Endodermal cell (in vitro differentiated cells): ENCODE measurements around the gene NEK4. TPM values are rescaled to one million over a fixed set of nuclear protein-coding genes. Genes with fewer than 3 reads are reported as not detected.

ENCODE experiments used
- DNase-seq: peaks from one replicate; pipeline ENCODE4 v3.0.0-alpha.2; 2017
- H3K27ac ChIP-seq: 2 replicates; pipeline ENCODE4 v1.5.1; 2013; ENCODE audit warnings: mild to moderate bottlenecking, low read depth, low read length, moderate library complexity
- H3K27me3 ChIP-seq: 2 replicates; pipeline ENCODE4 v1.6.1; 2013; ENCODE audit warnings: mild to moderate bottlenecking, low read length, moderate library complexity; ENCODE audit not compliant: insufficient read depth, control insufficient read depth, poor library complexity, severe bottlenecking
- H3K36me3 ChIP-seq: 2 replicates; pipeline ENCODE4 v1.7.0; 2013; ENCODE audit warnings: mild to moderate bottlenecking, low read length, moderate library complexity; ENCODE audit not compliant: control insufficient read depth, insufficient read depth
- H3K4me1 ChIP-seq: one replicate; pipeline ENCODE4 v1.7.0; 2013; ENCODE audit warnings: low read length; ENCODE audit not compliant: control insufficient read depth, insufficient read depth
- H3K4me3 ChIP-seq: 2 replicates; pipeline ENCODE4 v1.5.1; 2013; ENCODE audit warnings: mild to moderate bottlenecking, low read length, moderate library complexity
- H3K9ac ChIP-seq: 2 replicates; pipeline ENCODE4 v1.6.1; 2013; ENCODE audit warnings: mild to moderate bottlenecking, low read length, moderate library complexity; ENCODE audit not compliant: poor library complexity, severe bottlenecking; ENCODE audit errors: extremely low read depth
- H3K9me3 ChIP-seq: 2 replicates; pipeline ENCODE4 v1.6.1; 2013; ENCODE audit warnings: mild to moderate bottlenecking, low read length, moderate library complexity; ENCODE audit not compliant: control insufficient read depth
- H3K27ac Mint-ChIP-seq: 2 replicates; pipeline ENCODE4 v1.8.0; 2020; ENCODE audit warnings: mixed read lengths
- H3K27me3 Mint-ChIP-seq: 2 replicates; pipeline ENCODE4 v1.8.0; 2021; ENCODE audit warnings: mild to moderate bottlenecking, mixed read lengths; ENCODE audit not compliant: insufficient read depth
- H3K36me3 Mint-ChIP-seq: 2 replicates; pipeline ENCODE4 v1.8.0; 2020; ENCODE audit warnings: low read depth, mixed read lengths
- H3K4me1 Mint-ChIP-seq: 2 replicates; pipeline ENCODE4 v1.8.0; 2020; ENCODE audit warnings: mixed read lengths
- H3K4me3 Mint-ChIP-seq: 2 replicates; pipeline ENCODE4 v1.8.0; 2020; ENCODE audit warnings: mild to moderate bottlenecking, moderate library complexity, mixed read lengths
- H3K9me3 Mint-ChIP-seq: 2 replicates; pipeline ENCODE4 v1.8.0; 2020; ENCODE audit warnings: mild to moderate bottlenecking, mixed read lengths
- CTCF ChIP-seq: fragments of 200-600 bp; sonication (generic); conservative IDR thresholded peaks from 2 replicates; pipeline ENCODE4 v1.5.0; 2021; ENCODE audit warnings: antibody characterized with exemption, mild to moderate bottlenecking
- WGBS, 2 experiments: methylation state at CpG; one replicate each; pipeline versions ENCODE4 v1.1.5 to v1.1.7; 2013; ENCODE audit warnings: missing lambda C conversion rate in 2 of 2, mixed read lengths in 1 of 2; ENCODE audit not compliant: insufficient coverage in 1 of 2, insufficient read length in 1 of 2; 5-methylcytosine and 5-hydroxymethylcytosine counted together
- total RNA-seq, 2 donors: library from RNA; stranded (reverse); fragmentation: NEBNext Ultra II Directional in 1 of 2; extraction: Animal tissue kit (Norgen Biotek cat#: 25700) in 1 of 2; gene quantifications; 2 replicates in 1 of 2; 3 replicates in 1 of 2; pipeline ENCODE4 v1.2.1, GENCODE V29; 2021

Gene NEK4
- total RNA-seq, 2 donors from 2014 or later, result 44.2 to 49.5 TPM

- WGBS, 2 experiments, result 96 to 100% methylated on average over 3 to 5 of the region's 5 CpGs
- H3K9ac ChIP-seq, result no peak overlapping the region
- H3K27ac ChIP-seq, result no peak overlapping the region
- H3K36me3 ChIP-seq, result peaks cover 37% of the 10 kb centered on the region
- no peak for TF ChIP-seq CTCF
- no peak overlapping the region for H3K4me3 ChIP-seq
- Mint-ChIP-seq H3K27ac (no peak overlapping the region), H3K4me3 (no peak overlapping the region), H3K36me3 (peaks cover 65% of the 10 kb centered on the region), H3K27me3 (no peaks in the 10 kb centered on the region), H3K4me1 (no peaks in the 10 kb centered on the region), H3K9me3 (peaks cover 25% of the 10 kb centered on the region)
- no peaks in the 10 kb centered on the region for H3K27me3 ChIP-seq
- no peak for DNase-seq
- H3K4me1 ChIP-seq, result no peaks in the 10 kb centered on the region
- peaks cover 27% of the 10 kb centered on the region for H3K9me3 ChIP-seq
Observed at GRCh38 chr3:52723935-52724334, 46.8 kb downstream of the NEK4 start.

DNA sequence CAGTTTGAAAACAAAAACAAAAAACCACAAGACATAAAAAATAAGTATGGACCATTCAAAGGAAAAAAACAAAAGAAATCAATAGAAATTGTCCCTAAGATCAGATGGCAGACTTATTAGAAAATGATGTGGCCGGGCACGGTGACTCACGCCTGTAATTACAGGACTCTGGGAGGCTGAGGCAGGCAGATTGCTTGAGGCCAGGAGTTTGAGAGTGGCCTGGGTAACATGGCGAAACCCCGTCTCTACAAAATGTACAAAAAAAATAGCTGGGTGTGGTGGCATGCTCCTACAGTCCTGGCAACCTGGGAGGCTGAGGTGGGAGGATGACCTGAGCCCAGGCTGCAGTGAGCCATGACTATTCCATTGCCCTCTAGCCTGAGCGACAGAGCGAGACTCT lies 48.2 kb downstream of the NEK4 start:
- H3K27me3 ChIP-seq, result no peaks in the 10 kb centered on the region
- WGBS, 2 experiments, result 96 to 98% methylated on average over 7 of the region's 7 CpGs
- no peak overlapping the region for H3K9ac ChIP-seq
- no peaks in the 10 kb centered on the region for H3K27me3 Mint-ChIP-seq
- no peak overlapping the region for H3K4me3 Mint-ChIP-seq
- H3K4me1 ChIP-seq, result no peaks in the 10 kb centered on the region
- peaks cover 12% of the 10 kb centered on the region for H3K9me3 ChIP-seq
- H3K27ac ChIP-seq, result no peak overlapping the region
- H3K4me3 ChIP-seq, result no peak overlapping the region
- H3K9me3 Mint-ChIP-seq, result peaks cover 12% of the 10 kb centered on the region
- TF ChIP-seq CTCF, result no peak
- H3K27ac Mint-ChIP-seq, result no peak overlapping the region
- no peak for DNase-seq
- peaks cover 57% of the 10 kb centered on the region for H3K36me3 Mint-ChIP-seq
- H3K36me3 ChIP-seq, result peaks cover 29% of the 10 kb centered on the region
- H3K4me1 Mint-ChIP-seq, result no peaks in the 10 kb centered on the region

- Histone ChIP-seq H3K27ac (no peak overlapping the region), H3K4me1 (no peaks in the 10 kb centered on the region), H3K36me3 (peaks cover 24% of the 10 kb centered on the region), H3K27me3 (no peaks in the 10 kb centered on the region), H3K9me3 (peaks cover 6% of the 10 kb centered on the region), H3K4me3 (no peak overlapping the region), H3K9ac (no peak overlapping the region)
- Mint-ChIP-seq H3K27me3 (no peaks in the 10 kb centered on the region), H3K27ac (no peak overlapping the region), H3K9me3 (peaks cover 7% of the 10 kb centered on the region), H3K36me3 (peaks cover 53% of the 10 kb centered on the region), H3K4me3 (no peak overlapping the region), H3K4me1 (no peaks in the 10 kb centered on the region)
- WGBS, 2 experiments, result 95 to 100% methylated on average over 1 of the region's 1 CpG
- DNase-seq, result no peak
- TF ChIP-seq CTCF, result no peak
Observed at GRCh38 chr3:52721730-52722008, 49.1 kb downstream of the NEK4 start.
